Measurements from ENCODE around the gene FGFR1OP2.
A peak's percentile ranks its signal among the peaks of the same experiment; 100 is the strongest.
"Not testable (repeated sequence)": the region's sequence is repeated elsewhere in the genome, so short reads cannot be mapped to it uniquely, and the experiment has no call there.

Gene FGFR1OP2

DNA sequence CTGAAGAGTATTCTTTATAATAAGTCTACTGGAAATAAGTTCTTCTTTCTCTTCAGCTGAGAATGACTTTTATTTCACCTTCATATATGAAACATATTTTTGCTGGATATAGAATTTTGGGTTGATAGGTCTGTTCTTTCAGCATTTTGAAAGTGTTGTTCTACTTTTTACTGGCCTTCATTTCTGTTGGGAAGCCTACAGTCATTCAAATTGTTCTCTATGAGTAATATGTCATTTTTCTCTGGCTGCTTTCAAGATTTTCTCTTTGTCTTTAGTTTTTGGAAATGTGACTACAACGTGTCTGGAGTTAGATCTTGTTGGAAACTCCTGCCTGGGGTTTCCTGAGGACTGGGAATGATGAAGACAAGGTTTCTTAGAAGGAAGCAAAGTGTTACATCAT, 10.0 kb downstream of the FGFR1OP2 start:
- DNase-seq: no peak

DNA sequence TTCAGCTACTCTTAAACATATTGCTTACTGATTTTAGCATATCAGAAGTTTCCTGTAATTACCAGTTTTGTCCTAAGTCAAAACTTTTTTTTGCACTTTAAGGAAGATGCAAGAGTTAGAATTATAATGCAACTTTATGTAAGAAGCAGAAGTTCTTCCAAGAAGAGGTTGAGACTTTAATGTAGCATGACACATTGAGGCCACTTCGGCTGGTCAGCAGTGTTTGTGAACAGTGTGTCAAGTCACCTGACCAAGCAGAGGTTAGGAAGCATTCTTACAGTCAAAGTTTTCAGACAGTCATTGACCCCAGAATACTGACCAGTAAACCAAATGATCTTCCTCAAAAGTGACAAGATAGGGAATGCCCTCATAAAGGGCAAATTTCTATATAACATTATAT, 15.2 kb downstream of the FGFR1OP2 start:
- no peak for DNase-seq

DNA sequence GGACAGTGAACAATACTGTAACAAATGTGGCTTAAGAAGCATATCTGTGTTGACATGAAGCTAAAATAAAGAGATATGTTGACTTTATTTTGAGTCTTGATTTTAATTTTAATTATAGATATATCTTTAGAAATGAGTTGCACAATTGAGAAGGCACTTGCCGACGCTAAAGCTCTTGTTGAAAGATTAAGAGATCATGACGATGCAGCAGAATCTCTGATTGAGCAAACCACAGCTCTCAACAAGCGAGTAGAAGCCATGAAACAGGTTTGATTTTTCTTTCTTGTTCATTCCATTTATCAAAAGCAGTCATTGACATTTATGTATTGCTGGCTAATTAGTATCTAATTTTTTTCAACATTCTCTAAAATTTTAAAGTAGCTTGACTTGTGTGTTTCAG, 15.8 kb downstream of the FGFR1OP2 start:
- DNase-seq: no peak

DNA sequence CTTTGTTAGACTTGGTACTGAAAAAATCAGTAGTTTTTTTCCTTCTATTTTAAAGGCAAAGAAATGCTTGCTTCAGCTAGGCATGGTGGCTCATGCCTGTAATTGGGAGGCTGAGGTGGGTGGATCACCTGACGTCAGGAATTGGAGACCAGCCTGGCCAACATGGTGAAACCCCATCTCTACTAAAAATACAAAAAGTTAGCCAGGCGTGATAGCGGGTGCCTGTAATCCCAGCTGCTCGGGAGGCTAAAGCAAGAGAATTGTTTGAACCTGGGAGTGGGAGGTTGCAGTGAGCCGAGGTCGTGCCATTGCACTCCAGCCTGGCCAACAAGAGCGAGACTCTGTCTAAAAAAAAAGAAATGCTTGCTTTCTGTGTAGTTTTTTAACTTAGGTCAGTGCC, 23.1 kb downstream of the FGFR1OP2 start:
- not testable (repeated sequence) for DNase-seq

DNA sequence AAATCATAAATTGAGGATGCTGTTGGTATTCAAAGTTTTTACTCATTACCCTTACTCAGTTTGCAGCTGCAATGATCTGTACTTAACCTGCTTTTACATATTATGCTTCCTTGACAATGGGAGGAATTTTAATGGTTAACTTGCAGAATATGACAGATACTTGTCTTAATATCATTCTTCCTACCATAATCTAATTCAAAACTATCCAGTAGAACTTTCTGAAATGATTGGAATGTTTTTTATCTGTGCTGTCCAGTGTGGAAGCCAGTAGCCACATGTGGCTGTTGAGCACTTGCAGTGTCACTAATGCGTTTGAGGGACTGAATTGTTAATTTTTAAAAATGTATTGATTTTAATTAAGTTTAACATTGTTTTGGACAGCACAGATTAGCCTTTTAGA, 23.5 kb downstream of the FGFR1OP2 start:
- no peak for DNase-seq

DNA sequence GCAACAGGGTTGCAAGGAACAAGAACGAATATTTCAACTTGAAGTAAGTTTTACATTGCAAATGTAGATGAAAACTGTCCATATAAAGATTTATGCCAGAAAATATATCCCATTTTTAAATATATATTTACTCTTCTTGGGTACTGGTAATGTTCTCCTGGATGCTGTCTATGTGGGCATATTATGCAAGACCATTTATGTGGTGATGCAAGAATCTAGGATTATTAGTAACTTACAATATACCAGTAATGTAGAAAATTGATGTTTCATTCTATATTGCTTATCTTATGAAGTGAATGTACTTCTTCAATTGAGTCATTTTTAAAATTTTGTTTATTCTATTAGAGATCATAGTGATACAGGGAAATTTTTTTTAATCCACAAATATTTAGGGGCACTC, 25.1 kb downstream of the FGFR1OP2 start:
- no peak for DNase-seq

DNA sequence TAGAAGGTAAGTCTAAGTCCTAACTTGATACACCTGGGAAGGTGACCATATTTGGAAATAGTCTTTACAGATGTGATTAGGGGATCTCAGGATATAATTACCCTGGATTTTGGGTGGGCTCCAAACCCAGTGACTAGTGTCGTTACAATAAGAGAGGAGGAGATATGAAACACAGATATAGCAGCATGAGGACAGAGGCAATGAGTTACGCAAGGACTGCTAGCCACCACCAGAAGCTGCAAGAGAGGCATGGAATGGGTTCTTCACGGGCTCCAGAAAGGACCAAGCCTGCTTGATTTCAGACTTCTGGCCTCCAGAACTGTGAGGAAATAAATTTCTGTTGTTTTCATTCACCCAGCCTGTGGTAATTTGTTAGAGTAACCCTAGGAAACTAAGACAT, 28.6 kb downstream of the FGFR1OP2 start:
- no peak for DNase-seq

DNA sequence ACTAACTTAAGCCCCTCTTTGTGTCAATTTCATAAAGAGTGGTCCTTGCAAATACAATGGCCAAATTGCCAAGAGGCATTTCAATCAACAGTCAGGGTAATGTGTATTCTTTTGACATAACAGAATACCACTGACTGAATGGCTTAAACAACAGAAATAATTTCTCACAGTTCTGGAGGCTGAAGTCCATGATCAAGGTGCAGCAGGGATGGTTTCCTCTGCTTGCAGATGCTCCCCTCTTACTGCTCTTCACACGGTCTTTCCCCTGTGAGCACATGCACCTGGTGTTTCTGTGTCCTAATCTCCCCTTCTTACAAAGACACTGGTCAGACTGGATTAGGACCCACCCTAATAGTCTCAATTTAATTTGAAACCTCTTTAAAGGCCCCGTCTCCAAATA, 31.9 kb downstream of the FGFR1OP2 start:
- no peak for DNase-seq

DNA sequence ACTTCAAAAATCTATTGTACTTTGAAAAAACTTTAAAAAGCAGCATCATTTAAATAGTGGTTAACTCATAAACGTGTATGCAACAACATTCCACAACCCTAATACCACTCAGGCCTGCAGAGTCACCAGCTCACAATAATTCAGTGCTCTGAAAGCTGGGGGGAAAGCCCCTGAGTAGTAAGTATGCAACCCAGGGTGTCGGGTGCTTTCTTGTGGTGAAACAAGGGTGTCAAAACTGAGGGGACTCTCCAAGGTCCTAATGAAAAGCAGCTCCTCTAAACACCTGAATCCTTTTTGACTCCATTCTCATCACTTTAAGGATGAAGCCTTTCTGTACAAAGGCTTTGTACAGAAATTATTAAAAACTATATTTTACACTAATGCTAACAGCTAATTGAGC, 33.7 kb downstream of the FGFR1OP2 start:
- DNase-seq: no peak

DNA sequence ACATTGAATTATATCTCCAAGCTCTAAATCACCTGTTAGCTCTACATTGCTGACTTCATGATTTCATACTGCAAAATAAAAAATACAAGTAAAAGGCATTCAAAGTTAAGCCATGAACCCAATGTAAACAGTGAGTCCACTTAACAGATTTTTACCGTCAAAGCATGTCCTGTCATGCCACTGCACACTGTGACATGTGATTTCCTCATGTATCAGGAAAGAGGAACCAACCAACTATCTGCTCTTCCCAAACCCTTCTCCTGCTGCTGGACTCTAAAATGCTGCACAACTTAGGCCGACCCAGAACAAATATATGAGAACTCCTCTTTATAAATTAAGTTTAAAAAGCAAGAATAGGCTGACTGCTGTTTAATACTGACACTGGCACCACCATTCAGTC, 38.4 kb downstream of the FGFR1OP2 start:
- no peak for DNase-seq

DNA sequence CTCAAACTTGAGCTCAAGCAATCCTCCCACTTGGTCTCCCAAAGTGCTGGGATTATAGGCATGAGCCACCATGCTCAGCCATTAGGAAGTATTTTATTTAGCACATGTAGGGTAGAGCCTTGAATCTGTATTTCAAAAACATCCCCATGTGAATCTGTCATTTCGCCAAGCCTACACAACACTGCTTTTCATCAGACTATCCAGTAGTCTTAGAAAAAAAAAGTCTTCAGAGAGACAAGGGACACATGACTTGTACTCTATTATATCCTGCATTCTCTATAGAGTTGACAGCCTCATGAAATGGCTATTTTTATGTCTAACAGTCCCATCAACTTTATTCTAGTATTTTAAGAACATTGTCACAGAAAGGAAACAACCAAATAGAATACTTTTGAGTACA, 40.5 kb downstream of the FGFR1OP2 start:
- no peak for DNase-seq

DNA sequence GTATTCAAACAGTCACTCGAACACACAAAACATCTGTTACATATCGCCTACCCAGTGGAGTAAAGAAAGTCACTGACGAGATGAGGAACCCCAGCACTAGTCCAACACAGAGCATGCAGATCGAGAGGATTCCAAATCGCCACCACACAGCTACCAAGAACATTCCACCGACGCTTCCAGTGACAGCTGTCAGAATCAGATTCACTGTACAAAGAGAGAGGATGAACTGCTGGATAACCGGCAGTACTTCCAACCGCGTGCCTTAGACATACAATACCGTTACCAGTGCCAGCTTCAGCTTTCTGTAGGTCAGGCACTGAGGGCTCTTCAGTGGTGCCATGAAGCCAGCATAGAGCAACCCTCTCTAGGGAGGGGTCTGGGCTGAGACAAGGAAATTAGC, 41.5 kb downstream of the FGFR1OP2 start:
- no peak for DNase-seq

DNA sequence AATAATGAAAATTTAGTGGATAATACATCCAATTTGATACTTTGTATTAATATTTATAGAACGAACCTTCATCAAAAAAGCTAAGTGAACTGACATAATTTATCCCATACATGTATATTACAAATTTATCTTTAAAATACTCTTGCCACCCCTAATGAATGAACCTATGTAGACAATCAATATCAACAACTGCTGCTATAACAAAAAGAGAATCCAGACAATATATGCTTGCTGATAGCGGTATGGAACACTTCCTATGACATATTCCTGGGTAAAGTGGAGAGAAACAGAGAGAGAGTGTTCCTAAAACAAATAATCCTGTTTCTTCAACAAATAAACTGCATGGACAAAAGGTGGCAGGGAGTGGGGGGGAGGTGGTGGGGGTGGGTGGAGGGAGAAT, 44.6 kb downstream of the FGFR1OP2 start:
- DNase-seq: no peak

DNA sequence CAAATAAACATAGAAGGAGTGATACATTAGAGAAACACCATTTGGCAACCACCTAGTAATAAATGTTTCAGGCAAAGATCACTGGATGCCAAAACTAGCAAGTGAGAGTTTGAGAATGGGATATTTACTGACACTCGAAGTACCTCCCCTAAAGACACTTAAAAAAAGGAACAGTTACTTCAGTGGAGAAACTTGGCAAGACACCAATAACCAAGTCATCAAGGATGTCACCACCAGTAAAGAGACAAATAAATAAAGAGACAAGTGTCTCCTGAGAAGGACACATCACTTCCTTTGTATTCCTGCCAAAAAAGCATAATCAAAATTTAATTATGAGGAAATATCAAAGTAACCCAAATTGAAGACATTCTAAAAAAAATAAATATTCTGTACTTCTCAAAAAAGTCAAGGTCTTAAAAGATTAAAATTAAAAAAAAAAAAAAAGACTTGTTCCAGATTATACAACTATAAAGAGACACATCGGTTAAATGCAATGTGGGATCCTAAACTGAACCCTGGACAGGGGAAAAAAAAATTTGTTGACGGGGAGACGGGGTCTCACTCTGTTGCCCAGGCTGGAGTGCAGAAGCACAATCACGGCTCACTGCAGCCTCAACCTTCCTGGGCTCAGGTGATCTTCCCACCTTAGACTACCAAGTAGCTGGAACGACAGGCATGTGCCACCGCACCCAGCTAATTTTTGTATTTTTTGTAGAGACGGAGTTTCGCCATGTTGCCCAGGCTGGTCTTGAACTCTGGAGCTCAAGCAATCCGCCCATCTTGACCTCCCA, 49.6 kb downstream of the FGFR1OP2 start:
- peak; percentile 66 for DNase-seq

DNA sequence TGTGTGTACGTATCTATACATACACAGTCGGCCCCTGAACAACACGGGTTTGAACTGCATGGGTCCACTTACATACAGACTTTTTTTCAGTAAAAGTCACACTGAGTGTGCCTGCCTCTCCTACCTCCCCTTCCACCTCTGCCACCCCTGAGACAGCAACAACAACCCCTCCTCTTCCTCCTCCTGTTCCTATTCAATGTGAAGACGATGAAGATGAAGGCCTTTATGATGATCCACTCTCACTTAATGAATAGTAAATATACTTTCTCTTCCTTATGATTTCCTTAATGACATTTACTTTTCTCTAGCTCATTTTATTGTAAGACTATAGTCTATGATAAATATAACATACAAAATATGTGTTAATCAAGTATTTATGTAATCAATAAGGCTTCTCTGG, 50.4 kb downstream of the FGFR1OP2 start:
- DNase-seq: no peak

DNA sequence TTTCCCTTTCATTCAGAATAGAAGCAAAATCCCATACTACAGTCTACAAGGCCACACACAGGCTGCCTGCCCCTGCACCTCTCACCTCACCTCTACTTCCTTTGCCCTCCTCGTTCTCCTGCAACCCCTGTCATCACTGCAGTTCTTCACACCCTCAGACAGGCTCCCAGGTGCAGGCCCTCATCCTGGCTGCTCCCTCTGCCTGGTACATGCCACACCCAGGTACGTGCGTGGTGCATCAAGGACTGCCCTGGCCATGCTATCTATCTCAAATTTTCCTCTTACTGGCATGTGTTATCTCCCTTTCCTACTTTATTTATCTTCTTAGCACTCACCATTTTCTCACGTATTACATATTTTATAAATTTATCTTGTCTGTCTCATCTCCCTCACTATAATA, 51.6 kb downstream of the FGFR1OP2 start:
- DNase-seq: no peak

DNA sequence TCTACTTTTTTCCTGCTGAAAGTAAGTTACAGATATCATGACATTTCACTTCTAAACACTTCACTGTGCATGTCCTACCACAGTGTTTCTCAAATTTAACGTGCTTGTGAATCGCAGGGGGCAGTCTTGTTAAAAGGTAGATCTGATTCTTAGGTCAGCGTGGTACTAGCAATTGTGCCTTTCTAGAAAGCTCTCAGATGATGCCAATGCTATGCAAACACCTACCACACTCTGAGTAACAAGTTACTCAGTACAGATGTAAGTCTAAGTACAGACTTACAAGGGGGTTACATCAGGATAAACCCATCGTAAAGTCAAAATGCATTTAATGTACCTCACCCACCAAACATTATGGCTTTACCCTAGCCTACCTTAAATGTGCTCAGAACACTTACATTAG, 53.6 kb downstream of the FGFR1OP2 start:
- DNase-seq: no peak

DNA sequence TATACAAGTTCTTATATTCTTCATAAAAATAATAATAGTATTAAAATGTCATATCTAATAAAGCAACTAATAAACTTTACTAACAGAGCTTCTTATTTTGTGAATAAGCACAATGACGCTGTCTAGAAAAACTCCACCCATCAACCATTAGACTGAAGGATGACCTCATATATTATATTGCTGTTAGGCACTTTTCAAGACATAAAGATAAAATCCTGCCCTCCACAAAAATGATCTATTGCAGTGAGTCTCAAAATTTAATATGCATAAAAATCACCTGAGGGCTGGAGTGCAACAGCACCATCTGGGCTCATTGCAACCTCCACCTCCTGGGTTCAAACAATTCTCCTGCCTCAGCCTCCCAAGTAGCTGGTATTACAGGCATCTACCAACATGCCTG, 55.8 kb downstream of the FGFR1OP2 start:
- no peak for DNase-seq

DNA sequence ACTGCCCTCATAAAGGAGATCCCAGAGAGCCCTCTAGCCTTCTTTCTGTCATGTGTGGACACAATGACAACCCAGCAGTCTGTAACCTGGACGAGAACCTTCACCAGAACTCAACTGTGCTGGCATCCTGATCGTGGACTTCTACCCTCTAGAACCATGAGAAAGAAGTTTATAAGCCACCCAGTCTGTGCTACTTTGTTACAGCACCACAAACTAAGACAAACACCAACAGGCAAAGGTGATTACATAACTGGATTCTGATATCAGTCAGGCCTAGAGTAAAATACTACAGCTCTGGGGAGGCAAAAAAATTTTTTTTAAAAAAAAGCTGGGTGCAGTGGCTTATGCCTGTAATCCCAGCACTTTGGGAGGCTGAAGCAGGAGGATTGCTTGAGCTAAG, 57.4 kb downstream of the FGFR1OP2 start:
- no peak for DNase-seq

DNA sequence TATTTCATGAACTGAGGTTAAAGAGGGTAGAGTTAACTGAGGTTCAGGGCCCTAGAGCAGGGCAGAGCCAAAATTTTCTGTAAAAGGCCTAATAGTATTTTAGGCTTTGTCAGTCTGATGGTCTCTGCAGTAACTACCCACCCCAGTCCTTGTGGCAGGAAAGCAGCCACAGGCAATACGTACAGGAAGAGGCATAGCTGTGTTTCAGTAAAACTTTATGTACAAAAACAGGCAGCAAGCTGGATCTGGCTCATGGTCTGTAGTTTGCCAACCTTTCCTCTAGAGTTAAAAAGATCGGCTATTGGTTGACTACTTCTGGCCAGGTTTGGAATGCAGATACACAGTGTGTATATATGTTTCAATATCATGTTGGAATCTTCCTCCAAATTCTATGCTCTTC, 58.7 kb downstream of the FGFR1OP2 start:
- DNase-seq: no peak

DNA sequence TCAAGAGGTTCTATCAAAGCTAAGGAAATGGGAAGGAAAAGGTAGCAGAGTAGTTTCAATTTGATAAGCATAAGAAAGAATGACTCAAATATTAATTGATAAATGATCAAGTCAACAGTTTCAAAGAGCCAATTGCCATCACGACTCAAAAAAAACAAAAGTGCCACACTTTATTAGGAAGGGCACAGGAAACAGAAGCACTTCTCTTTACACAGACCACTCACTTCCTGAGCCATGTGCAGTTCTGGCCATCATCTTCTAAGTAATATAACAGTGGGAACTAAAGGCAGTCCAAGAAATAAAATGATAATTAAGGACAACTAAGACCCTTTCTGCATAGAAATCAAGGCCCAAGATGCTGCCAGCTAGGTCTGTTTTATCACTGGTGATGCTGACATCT, 62.7 kb downstream of the FGFR1OP2 start:
- no peak for DNase-seq

DNA sequence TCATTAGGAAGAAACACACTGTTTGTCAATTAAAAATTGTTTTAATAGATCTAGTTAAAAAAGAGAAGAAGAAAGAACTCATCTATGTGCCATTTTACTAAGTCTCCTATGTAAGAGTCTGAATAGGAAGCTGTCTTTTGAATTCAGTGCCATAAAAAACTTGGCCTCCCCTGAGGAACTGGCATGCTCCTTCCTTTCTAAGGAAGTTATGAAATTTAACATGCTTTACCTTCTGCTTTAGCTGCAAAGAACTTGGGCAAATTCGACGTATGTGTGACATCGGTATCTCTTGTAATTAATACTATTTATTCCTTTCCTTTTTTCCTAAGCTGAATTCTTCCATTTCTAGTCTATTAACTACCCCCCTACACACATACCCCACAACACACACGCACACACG, 63.4 kb downstream of the FGFR1OP2 start:
- DNase-seq: no peak

DNA sequence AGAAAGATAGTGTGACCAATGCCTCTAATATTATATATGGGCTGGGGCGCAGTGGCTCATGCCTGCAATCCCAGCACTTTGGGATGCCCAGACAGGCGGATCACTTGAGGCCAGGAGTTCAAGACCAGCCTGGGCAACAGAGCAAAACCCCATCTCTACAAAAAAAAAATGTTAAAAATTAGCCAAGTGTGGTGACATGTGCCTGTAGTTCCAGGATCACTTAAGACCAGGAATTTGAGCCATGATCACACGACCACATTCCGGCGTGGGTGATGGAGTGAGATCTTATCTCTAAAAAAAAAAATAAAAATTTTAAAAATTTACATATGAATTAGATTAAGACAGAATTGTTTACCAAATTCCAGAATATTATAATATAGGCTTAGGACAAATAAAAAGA, 63.9 kb downstream of the FGFR1OP2 start:
- DNase-seq: no peak

DNA sequence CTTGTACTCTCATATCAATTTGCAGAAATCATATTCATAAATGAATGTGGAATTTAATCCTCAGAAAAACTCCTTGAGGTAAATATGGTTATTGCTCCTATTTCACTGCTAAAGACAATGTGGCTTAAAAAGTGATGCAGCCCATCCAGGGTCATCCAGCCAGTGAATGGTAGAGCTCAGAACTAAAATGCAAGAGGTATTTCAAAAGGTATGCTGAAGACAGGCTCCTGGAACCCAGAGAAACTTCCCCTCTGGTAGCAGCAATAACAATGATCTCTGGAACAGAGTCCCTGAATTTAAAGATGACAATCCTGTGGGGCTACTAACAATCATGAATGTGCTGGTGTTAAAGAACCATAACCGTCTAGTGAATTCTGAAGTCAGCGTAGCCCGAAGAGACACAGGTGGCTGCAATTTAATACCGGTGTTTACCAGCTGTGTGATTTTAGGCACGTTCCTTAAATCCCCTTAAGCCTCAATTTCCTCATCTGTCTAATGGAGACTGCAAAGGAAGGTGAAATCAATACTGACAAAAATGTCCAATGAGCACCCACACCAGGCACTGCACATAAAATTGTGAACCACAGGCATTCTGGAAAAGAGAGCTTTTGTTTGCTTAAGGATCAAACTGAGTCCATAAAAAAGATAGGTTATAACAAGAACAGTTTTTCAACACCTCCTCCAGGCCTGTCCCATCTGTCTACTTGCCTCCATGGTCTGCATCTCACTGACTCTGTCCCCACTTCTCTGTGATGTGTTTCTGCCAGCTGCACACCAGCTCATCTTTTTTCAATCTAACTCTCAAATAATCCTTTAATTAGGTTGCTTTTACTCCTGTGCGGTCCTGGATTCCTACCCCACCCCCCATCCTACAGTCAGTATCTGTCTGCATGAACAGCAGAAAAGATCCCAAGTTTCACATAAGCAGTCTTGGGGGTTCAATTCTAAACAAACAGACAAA, 65.4 kb downstream of the FGFR1OP2 start:
- DNase-seq: no peak

All from hematopoietic multipotent progenitor cell treated with erythropoietin and hydrocortisone succinate and interleukin-3 and kit ligand, for 8 days (in vitro differentiated cells).